ENCODE data around the gene TRHDE. TPM values are rescaled to one million over a fixed set of nuclear protein-coding genes. Genes with fewer than 3 reads are reported as not detected.

Gene TRHDE
- polyA plus RNA-seq, 1 donor from 2014 or later = 20.6 TPM

- Histone ChIP-seq H3K27me3 (ENCODE audit: insufficient read depth, low read depth, low read length) (no peaks in the 10 kb centered on the region), H3K9ac (ENCODE audit: low read length) (no peak overlapping the region), H3F3A (ENCODE audit: insufficient read depth, low read length, poor library complexity, severe bottlenecking) (no peaks in the 10 kb centered on the region), H3K4me3 (ENCODE audit: low read length) (no peak overlapping the region), H3K4me2 (ENCODE audit: low read length) (no peak overlapping the region), H3K79me2 (replicated peaks; ENCODE audit: insufficient read depth, low read length) (no peaks in the 10 kb centered on the region), H2AFZ (ENCODE audit: low read depth, low read length) (no peak overlapping the region), H3K27ac (ENCODE audit: low read length) (no peak overlapping the region), H3K36me3 (ENCODE audit: insufficient read depth, low read length) (no peaks in the 10 kb centered on the region), H3K9me3 (ENCODE audit: low read length) (no peaks in the 10 kb centered on the region), H3K9me2 (ENCODE audit: insufficient read depth, low read length) (no peaks in the 10 kb centered on the region), H4K20me1 (ENCODE audit: insufficient read depth) (no peaks in the 10 kb centered on the region)
- no peak for TF ChIP-seq POLR2AphosphoS5 (IDR thresholded peaks at IDR 0.05)
- no peak for TF ChIP-seq RAD21 (conservative IDR thresholded peaks at IDR 0.05)
- TF ChIP-seq CTCF (IDR thresholded peaks at IDR 0.05; ENCODE audit: poor library complexity, severe bottlenecking) = no peak
- TF ChIP-seq MXI1 (conservative IDR thresholded peaks at IDR 0.05; ENCODE audit: poor library complexity, severe bottlenecking) = no peak
- TF ChIP-seq SMC3 (conservative IDR thresholded peaks at IDR 0.05; ENCODE audit: poor library complexity) = no peak
- TF ChIP-seq EZH2 (IDR thresholded peaks at IDR 0.05; ENCODE audit: borderline replicate concordance, insufficient read depth, low read length, poor library complexity, severe bottlenecking) = no peak
- TF ChIP-seq REST (IDR thresholded peaks at IDR 0.05; ENCODE audit: borderline replicate concordance) = no peak
- TF ChIP-seq TAF1 (IDR thresholded peaks at IDR 0.05; ENCODE audit: low read depth) = no peak
Measured at GRCh38 chr12:72618764-72619163, 346.6 kb downstream of the TRHDE start.

- Histone ChIP-seq H4K20me1 (ENCODE audit: insufficient read depth) (no peaks in the 10 kb centered on the region), H3K36me3 (ENCODE audit: insufficient read depth, low read length) (no peaks in the 10 kb centered on the region), H3K9me2 (ENCODE audit: insufficient read depth, low read length) (no peaks in the 10 kb centered on the region), H3K9me3 (ENCODE audit: low read length) (no peaks in the 10 kb centered on the region), H3F3A (ENCODE audit: insufficient read depth, low read length, poor library complexity, severe bottlenecking) (no peaks in the 10 kb centered on the region), H3K79me2 (replicated peaks; ENCODE audit: insufficient read depth, low read length) (no peaks in the 10 kb centered on the region), H2AFZ (ENCODE audit: low read depth, low read length) (no peak overlapping the region), H3K4me3 (ENCODE audit: low read length) (no peak overlapping the region), H3K27ac (ENCODE audit: low read length) (no peak overlapping the region), H3K27me3 (ENCODE audit: insufficient read depth, low read depth, low read length) (no peaks in the 10 kb centered on the region), H3K4me2 (ENCODE audit: low read length) (no peak overlapping the region), H3K9ac (ENCODE audit: low read length) (no peak overlapping the region)
- no peak for TF ChIP-seq REST (IDR thresholded peaks at IDR 0.05; ENCODE audit: borderline replicate concordance)
- TF ChIP-seq SMC3 (conservative IDR thresholded peaks at IDR 0.05; ENCODE audit: poor library complexity) = no peak
- TF ChIP-seq EZH2 (IDR thresholded peaks at IDR 0.05; ENCODE audit: borderline replicate concordance, insufficient read depth, low read length, poor library complexity, severe bottlenecking) = no peak
- TF ChIP-seq RAD21 (conservative IDR thresholded peaks at IDR 0.05) = no peak
- TF ChIP-seq CTCF (IDR thresholded peaks at IDR 0.05; ENCODE audit: poor library complexity, severe bottlenecking) = no peak
- TF ChIP-seq POLR2AphosphoS5 (IDR thresholded peaks at IDR 0.05) = no peak
- TF ChIP-seq TAF1 (IDR thresholded peaks at IDR 0.05; ENCODE audit: low read depth) = no peak
- TF ChIP-seq EP300 (conservative IDR thresholded peaks at IDR 0.05; ENCODE audit: poor library complexity, severe bottlenecking) = no peak
- TF ChIP-seq MXI1 (conservative IDR thresholded peaks at IDR 0.05; ENCODE audit: poor library complexity, severe bottlenecking) = no peak
Measured at GRCh38 chr12:72622556-72622955, 350.4 kb downstream of the TRHDE start.
